ENCODE results near the gene GRK3.

DNA sequence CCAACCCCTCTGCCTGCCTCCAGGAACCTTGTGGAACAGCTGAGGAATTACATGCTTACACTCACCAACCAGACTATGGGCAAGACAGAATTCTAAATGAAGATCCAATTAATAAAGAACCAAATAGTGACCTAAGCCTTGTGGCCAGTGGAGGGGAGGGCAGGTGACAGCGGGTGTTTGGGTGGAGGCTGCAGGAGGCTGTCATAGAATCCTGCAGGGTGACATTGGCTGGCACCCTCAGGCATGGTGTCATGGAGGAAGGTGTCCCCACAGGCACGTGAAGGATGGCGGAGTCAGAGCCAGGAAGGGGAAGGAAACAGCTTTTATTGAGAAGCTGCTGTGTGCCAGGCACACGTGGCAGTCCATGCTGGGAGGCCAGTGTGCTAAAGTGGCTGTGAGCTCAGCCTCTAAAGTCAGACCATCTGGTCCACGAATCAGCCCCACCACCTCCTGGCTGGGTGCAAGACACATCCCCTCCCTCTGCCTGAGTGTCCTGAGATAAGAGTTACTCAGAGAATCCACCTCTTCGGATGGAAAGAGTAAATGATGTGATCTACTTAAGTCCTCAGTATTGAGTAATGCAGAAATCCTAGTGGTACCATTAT, 186.2 kb downstream of the GRK3 start:
- TF ChIP-seq POLR2A (IDR thresholded peaks at IDR 0.05; ENCODE audit: low read length) (no peak), GATA1 (IDR thresholded peaks at IDR 0.05; ENCODE audit: low read depth, low read length) (no peak)
